Measurements from ENCODE around the gene WDR90. TPM values are rescaled to one million over a fixed set of nuclear protein-coding genes. Genes with fewer than 3 reads are reported as not detected.

The WDR90 gene
- total and polyA plus RNA-seq, 10 of the 15 experiments (the other 5 are each of a cell fraction or from before 2014, with no cell fraction given): 2.0 to 65.0 (median 16.7) TPM

DNA sequence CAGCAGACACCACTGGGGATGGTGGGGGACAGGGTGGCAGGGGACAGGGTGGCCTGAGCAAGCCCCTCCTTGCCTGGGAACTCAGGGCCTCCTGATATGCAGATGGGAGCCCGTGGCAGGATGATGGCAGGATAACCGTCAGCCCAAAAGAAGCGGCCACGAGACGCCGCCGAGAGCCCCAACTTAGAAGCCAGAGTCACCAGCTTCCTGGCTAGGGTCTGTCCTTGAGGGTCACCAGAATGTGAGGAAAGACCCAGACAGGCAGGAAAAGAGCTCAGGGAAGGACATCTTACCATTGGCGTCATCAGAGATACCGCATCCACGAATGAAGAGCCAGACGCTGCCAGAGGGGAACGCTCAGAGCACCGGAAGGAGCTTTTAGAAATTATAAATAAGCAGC is 39.8 kb upstream of the WDR90 start:
- TF ChIP-seq STAT1 (conservative IDR thresholded peaks at IDR 0.05): no peak
- TF ChIP-seq, protein P1, sequence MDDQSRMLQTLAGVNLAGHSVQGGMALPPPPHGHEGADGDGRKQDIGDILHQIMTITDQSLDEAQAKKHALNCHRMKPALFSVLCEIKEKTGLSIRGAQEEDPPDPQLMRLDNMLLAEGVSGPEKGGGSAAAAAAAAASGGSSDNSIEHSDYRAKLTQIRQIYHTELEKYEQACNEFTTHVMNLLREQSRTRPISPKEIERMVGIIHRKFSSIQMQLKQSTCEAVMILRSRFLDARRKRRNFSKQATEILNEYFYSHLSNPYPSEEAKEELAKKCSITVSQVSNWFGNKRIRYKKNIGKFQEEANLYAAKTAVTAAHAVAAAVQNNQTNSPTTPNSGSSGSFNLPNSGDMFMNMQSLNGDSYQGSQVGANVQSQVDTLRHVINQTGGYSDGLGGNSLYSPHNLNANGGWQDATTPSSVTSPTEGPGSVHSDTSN (IDR thresholded peaks at IDR 0.05; ENCODE audit: insufficient replicate concordance, low read depth, low read length): no peak
- TF ChIP-seq, protein P2, sequence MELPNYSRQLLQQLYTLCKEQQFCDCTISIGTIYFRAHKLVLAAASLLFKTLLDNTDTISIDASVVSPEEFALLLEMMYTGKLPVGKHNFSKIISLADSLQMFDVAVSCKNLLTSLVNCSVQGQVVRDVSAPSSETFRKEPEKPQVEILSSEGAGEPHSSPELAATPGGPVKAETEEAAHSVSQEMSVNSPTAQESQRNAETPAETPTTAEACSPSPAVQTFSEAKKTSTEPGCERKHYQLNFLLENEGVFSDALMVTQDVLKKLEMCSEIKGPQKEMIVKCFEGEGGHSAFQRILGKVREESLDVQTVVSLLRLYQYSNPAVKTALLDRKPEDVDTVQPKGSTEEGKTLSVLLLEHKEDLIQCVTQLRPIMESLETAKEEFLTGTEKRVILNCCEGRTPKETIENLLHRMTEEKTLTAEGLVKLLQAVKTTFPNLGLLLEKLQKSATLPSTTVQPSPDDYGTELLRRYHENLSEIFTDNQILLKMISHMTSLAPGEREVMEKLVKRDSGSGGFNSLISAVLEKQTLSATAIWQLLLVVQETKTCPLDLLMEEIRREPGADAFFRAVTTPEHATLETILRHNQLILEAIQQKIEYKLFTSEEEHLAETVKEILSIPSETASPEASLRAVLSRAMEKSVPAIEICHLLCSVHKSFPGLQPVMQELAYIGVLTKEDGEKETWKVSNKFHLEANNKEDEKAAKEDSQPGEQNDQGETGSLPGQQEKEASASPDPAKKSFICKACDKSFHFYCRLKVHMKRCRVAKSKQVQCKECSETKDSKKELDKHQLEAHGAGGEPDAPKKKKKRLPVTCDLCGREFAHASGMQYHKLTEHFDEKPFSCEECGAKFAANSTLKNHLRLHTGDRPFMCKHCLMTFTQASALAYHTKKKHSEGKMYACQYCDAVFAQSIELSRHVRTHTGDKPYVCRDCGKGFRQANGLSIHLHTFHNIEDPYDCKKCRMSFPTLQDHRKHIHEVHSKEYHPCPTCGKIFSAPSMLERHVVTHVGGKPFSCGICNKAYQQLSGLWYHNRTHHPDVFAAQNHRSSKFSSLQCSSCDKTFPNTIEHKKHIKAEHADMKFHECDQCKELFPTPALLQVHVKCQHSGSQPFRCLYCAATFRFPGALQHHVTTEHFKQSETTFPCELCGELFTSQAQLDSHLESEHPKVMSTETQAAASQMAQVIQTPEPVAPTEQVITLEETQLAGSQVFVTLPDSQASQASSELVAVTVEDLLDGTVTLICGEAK (IDR thresholded peaks at IDR 0.05; ENCODE audit: borderline replicate concordance): no peak
- TF ChIP-seq MEF2A (IDR thresholded peaks at IDR 0.05; ENCODE audit: insufficient read depth, low read depth, low read length): no peak
- TF ChIP-seq, protein P3, sequence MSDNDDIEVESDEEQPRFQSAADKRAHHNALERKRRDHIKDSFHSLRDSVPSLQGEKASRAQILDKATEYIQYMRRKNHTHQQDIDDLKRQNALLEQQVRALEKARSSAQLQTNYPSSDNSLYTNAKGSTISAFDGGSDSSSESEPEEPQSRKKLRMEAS (IDR thresholded peaks at IDR 0.05; ENCODE audit: low read depth, low read length): no peak
- TF ChIP-seq RAD21 (IDR thresholded peaks at IDR 0.05; ENCODE audit: insufficient read depth, low read depth, low read length): no peak
- TF ChIP-seq ZNF207 (IDR thresholded peaks at IDR 0.05; ENCODE audit: borderline replicate concordance): no peak
- Histone ChIP-seq H3K36me3 (ENCODE audit: control insufficient read depth in 2 of 2, insufficient read depth in 2 of 2, low read length in 1 of 2) (no peaks in the 10 kb centered on the region), H2AFZ (ENCODE audit: control insufficient read depth, low read depth, low read length) (no peak overlapping the region), H3K9me3 (replicated peaks; ENCODE audit: control insufficient read depth, insufficient read depth, low read length) (peaks cover 3% of the 10 kb centered on the region; the same call in 1 of the 3 replicates), H3K4me1 (ENCODE audit: control insufficient read depth, insufficient read depth, low read length) (no peaks in the 10 kb centered on the region), H3K4me3 (no peak overlapping the region), H3K9ac (ENCODE audit: control insufficient read depth, insufficient read depth, low read length) (no peak overlapping the region), H3K79me2 (ENCODE audit: control insufficient read depth, insufficient read depth, low read length) (no peaks in the 10 kb centered on the region), H3K4me2 (ENCODE audit: control insufficient read depth, insufficient read depth) (no peak overlapping the region), H4K20me1 (ENCODE audit: control insufficient read depth, insufficient read depth) (no peaks in the 10 kb centered on the region), H3K27ac (ENCODE audit: control insufficient read depth, insufficient read depth) (no peak overlapping the region), H3K27me3 (replicated peaks in 1 of 2; ENCODE audit: control insufficient read depth in 2 of 2, insufficient read depth in 2 of 2, low read length in 1 of 2) (no peaks in the 10 kb centered on the region)
- RAD21 ChIA-PET (ENCODE audit: unreplicated experiment): no interaction called here
- in situ Hi-C loops (cut with MboI) (no loop called here), intact Hi-C loops (cut with micrococcal nuclease; ENCODE audit: unreplicated experiment) (no loop called here)
- SMC1A ChIA-PET (ENCODE audit: uncharacterized antibody, unreplicated experiment): no interaction called here
- POLR2A ChIA-PET: interaction anchor here (1.0 kb wide), 1 partner anchor 27 kb away, joined by 4 read pairs; the partner anchor contains the start of gene METTL26
- no peak for FAIRE-seq
- no peak for DNase-seq (ENCODE audit: low read depth, low spot score)
- no TSS peak for BruUV-seq (replicated peaks)
- CTCF ChIA-PET: interaction anchor here (1.1 to 2.0 kb wide), 4 partner anchors 9 to 38 kb away, joined by 3 to 4 read pairs (median 4); no protein-coding TSS in a partner anchor
- no peak for ATAC-seq
- 91% methylated on average over 13 of the region's 13 CpGs for whole genome bisulfite sequencing (ENCODE audit: insufficient coverage, insufficient replicate concordance, low lambda C conversion rate, missing lambda C conversion rate)
